ENCODE results near the gene SYT12.

DNA sequence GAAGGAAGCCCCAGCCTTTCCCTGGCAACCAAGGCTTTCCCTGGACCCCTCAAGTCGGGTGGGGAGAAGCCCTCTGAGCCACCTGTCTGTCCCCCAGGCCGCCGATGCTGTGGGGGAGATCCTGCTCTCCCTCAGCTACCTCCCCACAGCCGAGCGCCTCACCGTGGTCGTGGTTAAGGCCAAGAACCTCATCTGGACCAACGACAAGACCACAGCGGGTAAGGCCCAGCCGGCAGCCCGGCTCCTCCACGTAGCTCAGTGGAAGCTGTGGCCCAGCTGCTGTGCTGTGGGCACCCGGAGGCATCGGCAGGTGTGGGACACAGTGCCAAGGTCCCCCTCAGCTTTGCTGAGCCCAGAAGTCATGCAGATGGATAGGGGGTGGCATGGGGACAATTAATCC lies 21.6 kb downstream of the SYT12 start:
- TF ChIP-seq, protein P1, sequence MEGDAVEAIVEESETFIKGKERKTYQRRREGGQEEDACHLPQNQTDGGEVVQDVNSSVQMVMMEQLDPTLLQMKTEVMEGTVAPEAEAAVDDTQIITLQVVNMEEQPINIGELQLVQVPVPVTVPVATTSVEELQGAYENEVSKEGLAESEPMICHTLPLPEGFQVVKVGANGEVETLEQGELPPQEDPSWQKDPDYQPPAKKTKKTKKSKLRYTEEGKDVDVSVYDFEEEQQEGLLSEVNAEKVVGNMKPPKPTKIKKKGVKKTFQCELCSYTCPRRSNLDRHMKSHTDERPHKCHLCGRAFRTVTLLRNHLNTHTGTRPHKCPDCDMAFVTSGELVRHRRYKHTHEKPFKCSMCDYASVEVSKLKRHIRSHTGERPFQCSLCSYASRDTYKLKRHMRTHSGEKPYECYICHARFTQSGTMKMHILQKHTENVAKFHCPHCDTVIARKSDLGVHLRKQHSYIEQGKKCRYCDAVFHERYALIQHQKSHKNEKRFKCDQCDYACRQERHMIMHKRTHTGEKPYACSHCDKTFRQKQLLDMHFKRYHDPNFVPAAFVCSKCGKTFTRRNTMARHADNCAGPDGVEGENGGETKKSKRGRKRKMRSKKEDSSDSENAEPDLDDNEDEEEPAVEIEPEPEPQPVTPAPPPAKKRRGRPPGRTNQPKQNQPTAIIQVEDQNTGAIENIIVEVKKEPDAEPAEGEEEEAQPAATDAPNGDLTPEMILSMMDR (conservative IDR thresholded peaks at IDR 0.05) = no peak
- no peak for TF ChIP-seq EZH2 (IDR thresholded peaks at IDR 0.05; ENCODE audit: low read depth)
